Heart right ventricle (tissue), 16 donors: ENCODE data around the gene TIMP2. TPM values are rescaled to one million over a fixed set of nuclear protein-coding genes. Genes with fewer than 3 reads are reported as not detected.
A peak's percentile ranks its signal among the peaks of the same experiment; 100 is the strongest.

Source experiments
- ATAC-seq, 8 donors: fragments of 200-7000 bp; cut with Tn5 transposase; one replicate each; pipeline ENCODE4 v1.9.1; 2020; ENCODE audit warnings: mild to moderate bottlenecking in 8 of 8, moderate library complexity in 8 of 8, moderate number of reproducible peaks in 1 of 8
- DNase-seq, 2 donors: peaks; one replicate each; pipeline ENCODE4 v3.0.0-alpha.2; 2020
- H3K27ac ChIP-seq, 10 donors: fragments of 200-600 bp; sonication (generic) in 2 of 10; one replicate each; pipeline versions ENCODE4 v1.5.0 to v1.8.0; 2020 to 2022; ENCODE audit warnings: mild to moderate bottlenecking in 3 of 10
- H3K27me3 ChIP-seq, 7 donors: fragments of 200-600 bp; one replicate each; pipeline ENCODE4 v1.8.0; 2021 to 2022; ENCODE audit warnings: mild to moderate bottlenecking in 2 of 7
- H3K36me3 ChIP-seq, 9 donors: fragments of 200-600 bp; sonication (generic) in 1 of 9; one replicate each; pipeline versions ENCODE4 v1.5.0 to v1.8.0; 2020 to 2022; ENCODE audit warnings: mild to moderate bottlenecking in 2 of 9
- H3K4me1 ChIP-seq, 9 donors: fragments of 200-600 bp; sonication (generic) in 1 of 9; one replicate each; pipeline versions ENCODE4 v1.5.0 to v1.8.0; 2020 to 2022; ENCODE audit warnings: mild to moderate bottlenecking in 4 of 9
- H3K4me3 ChIP-seq, 10 donors: fragments of 200-600 bp; sonication (generic) in 2 of 10; one replicate each; pipeline versions ENCODE4 v1.5.0 to v1.8.0; 2020 to 2022; ENCODE audit warnings: mild to moderate bottlenecking in 7 of 10, moderate library complexity in 2 of 10
- H3K9me3 ChIP-seq, 11 donors: fragments of 200-600 bp in 10 of 11; sonication (generic) in 2 of 11; one replicate each; pipeline versions ENCODE4 v1.5.0 to v1.8.0; 2013 to 2022; ENCODE audit warnings: mild to moderate bottlenecking in 2 of 11, control low read depth in 1 of 11, moderate library complexity in 1 of 11
- CTCF ChIP-seq, 9 donors: fragments of 200-600 bp; sonication (generic) in 2 of 9; IDR thresholded peaks; one replicate each; pipeline versions ENCODE4 v1.5.0 to v1.8.0; 2021 to 2022; ENCODE audit warnings: antibody characterized with exemption in 9 of 9, mild to moderate bottlenecking in 5 of 9, moderate library complexity in 1 of 9
- WGBS, 2 donors: extraction: QIAGEN DNeasy Blood & Tissue Kit; methylation state at CpG; one replicate each; pipeline ENCODE4 v1.1.7; 2013; ENCODE audit warnings: inconsistent platforms in 1 of 2; 5-methylcytosine and 5-hydroxymethylcytosine counted together
- intact Hi-C, 10 donors: fragments of 100-400 bp; cut with DNase I; formaldehyde crosslinking; loops; one replicate each; pipeline versions ENCODE4 v1.11.1 to v1.14.2; 2022
- polyA plus RNA-seq, 2 donors: library from polyadenylated mRNA; stranded (reverse); fragments of 200-250 nt; gene quantifications; one replicate each; pipeline ENCODE4 v1.2.3, GENCODE V29; 2013
- total RNA-seq, 10 donors: library from RNA; stranded (reverse); fragmentation: NEBNext Ultra II Directional in 3 of 10; extraction: Animal tissue kit (Norgen Biotek cat#: 25700) in 3 of 10; gene quantifications; one replicate each; pipeline versions ENCODE4 v1.2.1 to v1.2.4, GENCODE V29; 2021 to 2023
- donor health status: Arrhythmogenic right ventricular cardiomyopathy.
- donor health status: ischemic (EF 13 %, LVEDD 7.1; RV severe dilation, severe dysfunction).
- donor health status: healthy with polysubstance abuse.
- donor health status: DM: no; HTN: yes; CAD: no.
- donor health status: DM: no; HTN: no; CAD: no.
- donor health status: ischemic (EF 25% LVEDD 6.9; RV normal size, moderate dysfunction).
- donor health status: ischemic (EF 25% LVEDD 5.7; RV mildly dilated, moderate dysfunction).
- donor health status: healthy.
- donor health status: DM: yes; HTN: yes; CAD: no.
- donor health status: Ischemic cardiomyopathy.
- donor health status: ischemic (EF 35%, LVEDD 5.7; RV mildly dilated, moderate dysfunction).
- donor health status: nonischemic (EF 11% LVEDD 7.7; RV severe dilation, severe dysfunction).
- donor health status: DM: yes; HTN: yes; CAD: no.
- donor health status: PGD.
- donor health status: ischemic (EF 29% LVEDD 5.4; RV normal size, mild dysfunction).
- donor health status: nonischemic (EF 23%, LVEDD 6.1; RV moderate dilation, normal function).

TIMP2 gene
- total and polyA plus RNA-seq, 12 donors: 32.4 to 118 (median 96.7) TPM

DNA sequence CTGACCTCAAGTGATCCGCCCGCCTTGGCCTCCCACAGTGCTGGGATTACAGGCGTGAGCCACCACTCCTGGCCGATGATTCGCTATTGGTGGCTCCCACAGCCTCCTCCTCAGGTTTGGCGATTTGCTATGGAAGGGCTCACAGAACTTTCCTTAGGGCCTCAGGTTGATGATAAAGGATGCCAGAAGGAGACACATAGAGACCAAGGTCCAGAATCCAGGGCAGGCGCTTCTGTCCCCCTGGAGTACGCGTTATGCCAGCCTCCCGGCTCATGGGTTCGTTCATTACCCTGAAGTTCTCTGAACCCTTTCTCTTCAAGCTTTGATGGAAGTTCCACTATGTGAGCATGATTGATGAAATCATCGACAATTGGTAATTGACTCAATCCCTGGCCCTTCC lies 34.6 kb upstream of the TIMP2 start:
- 96 to 97% methylated on average over 12 of the region's 12 CpGs for WGBS, 2 donors

DNA sequence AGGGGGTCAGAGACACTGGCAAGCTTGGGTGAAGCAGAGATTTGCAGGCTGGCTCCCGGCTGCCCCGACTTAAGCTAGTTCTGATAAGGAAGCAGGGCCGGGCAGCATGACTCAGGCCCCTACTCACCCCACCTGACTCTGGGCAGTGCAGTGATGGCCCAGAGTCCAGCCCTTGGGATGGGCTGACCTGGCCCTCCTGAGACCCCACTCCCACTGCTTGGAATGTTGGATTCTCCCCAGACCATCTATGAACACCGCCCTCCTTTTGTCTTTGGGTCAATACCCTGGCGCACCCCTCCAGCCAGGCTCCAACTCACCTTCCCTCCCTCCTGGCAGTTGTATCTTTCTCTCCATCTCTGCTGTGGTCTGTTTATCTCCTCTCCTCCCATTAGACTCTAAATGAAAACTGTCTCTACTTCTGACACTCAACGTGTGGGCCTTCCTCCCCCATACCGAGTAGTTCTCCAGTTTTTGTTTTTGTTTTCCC lies 33.5 kb upstream of the TIMP2 start:
- WGBS, 2 donors: 77 to 78% methylated on average over 7 of the region's 7 CpGs
- no peak for DNase-seq
- Histone ChIP-seq H3K9me3 (no peaks in the 10 kb centered on the region), H3K27me3 (no peaks in the 10 kb centered on the region), H3K36me3 (no peaks in the 10 kb centered on the region), H3K27ac (no peak overlapping the region), H3K4me1 (peaks cover 0 to 18% (median 4%) of the 10 kb centered on the region in 9 donors), H3K4me3 (no peak overlapping the region)
- peak in 1 of 8 donors; percentile 28 for ATAC-seq
- intact Hi-C loops: no loop called here
- TF ChIP-seq CTCF (IDR thresholded peaks at IDR 0.05): no peak

More for the DNA sequence above, 34.6 kb upstream of the TIMP2 start:
- H3K27me3 ChIP-seq: no peaks in the 10 kb centered on the region
- TF ChIP-seq CTCF (IDR thresholded peaks at IDR 0.05): no peak
- ATAC-seq (no peak), DNase-seq (no peak)
- no peaks in the 10 kb centered on the region for H3K36me3 ChIP-seq
- no peak overlapping the region for H3K27ac ChIP-seq
- H3K4me1 ChIP-seq: peaks cover 0 to 13% (median 0%) of the 10 kb centered on the region in 9 donors
- intact Hi-C loops: no loop called here
- no peaks in the 10 kb centered on the region for H3K9me3 ChIP-seq
- H3K4me3 ChIP-seq: no peak overlapping the region

DNA sequence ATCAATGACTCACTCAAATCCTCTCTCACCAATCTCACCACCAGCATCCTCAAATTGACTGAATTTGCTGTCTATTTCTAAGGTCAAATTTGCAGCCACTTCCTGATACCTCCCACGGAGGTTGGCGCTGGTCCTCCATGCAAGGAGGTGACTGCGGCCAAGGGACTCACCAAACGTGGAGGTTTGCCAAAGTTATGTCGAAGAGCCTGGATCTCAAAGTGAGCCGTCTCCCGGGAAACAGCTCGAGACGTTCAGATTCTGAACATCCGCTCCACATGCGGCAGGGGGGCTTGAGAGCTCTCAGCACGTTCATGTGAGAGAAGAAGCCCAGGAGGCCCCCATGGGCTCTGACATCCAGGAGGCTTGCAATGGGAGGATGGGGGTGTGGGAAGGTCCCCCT lies 31.9 kb upstream of the TIMP2 start:
- Histone ChIP-seq H3K27me3 (no peaks in the 10 kb centered on the region), H3K4me3 (no peak overlapping the region), H3K4me1 (peaks cover 0 to 31% (median 12%) of the 10 kb centered on the region in 9 donors), H3K36me3 (no peaks in the 10 kb centered on the region), H3K27ac (no peak overlapping the region), H3K9me3 (no peaks in the 10 kb centered on the region)
- 50 to 55% methylated on average over 12 of the region's 12 CpGs for WGBS, 2 donors
- no peak for TF ChIP-seq CTCF (IDR thresholded peaks at IDR 0.05)
- DNase-seq (no peak), ATAC-seq (no peak)
- intact Hi-C loops: no loop called here

DNA sequence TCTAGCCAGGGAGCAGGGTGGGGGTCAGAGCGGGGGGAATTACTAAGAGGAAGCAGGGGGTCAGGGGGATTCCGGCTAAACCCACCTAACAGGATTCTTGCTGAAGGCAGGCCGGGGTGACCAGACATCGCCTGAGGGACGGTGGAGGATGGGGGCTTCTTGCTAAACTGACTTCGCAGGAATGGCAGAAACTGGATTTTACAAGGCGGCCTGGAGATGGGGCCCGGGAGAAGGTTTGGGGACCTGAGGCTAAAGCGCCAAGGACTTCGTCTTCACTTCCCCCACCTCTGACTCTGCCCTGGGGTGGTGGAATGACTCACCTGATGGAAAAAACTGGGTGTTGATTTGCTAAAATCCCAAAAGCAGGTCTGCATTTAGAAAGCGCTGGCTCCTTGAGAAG lies 31.1 kb upstream of the TIMP2 start:
- Histone ChIP-seq H3K9me3 (peaks cover 0 to 6% (median 2%) of the 10 kb centered on the region in 11 donors), H3K36me3 (no peaks in the 10 kb centered on the region), H3K27me3 (no peaks in the 10 kb centered on the region), H3K4me3 (no peak overlapping the region), H3K4me1 (peaks cover 0 to 28% (median 14%) of the 10 kb centered on the region in 9 donors), H3K27ac (no peak overlapping the region)
- TF ChIP-seq CTCF (IDR thresholded peaks at IDR 0.05): no peak
- 90 to 93% methylated on average over 11 of the region's 11 CpGs for WGBS, 2 donors
- intact Hi-C loops: no loop called here
- no peak for ATAC-seq
- DNase-seq: no peak
